Measurements from ENCODE around the gene CHST5.
A peak's percentile ranks its signal among the peaks of the same experiment; 100 is the strongest.

The CHST5 gene

GRCh38 chr16:75486676-75487313 is 49.1 kb downstream of the CHST5 start:
- no peak for TF ChIP-seq CTCF (IDR thresholded peaks at IDR 0.05; ENCODE audit: borderline replicate concordance, control extremely low read depth, extremely low read depth, insufficient read depth, missing control alignments)
- DNase-seq (ENCODE audit: low spot score) = peak; percentile 61
- in situ Hi-C loops (cut with MboI; ENCODE audit: low sequenced_read_pairs, unreplicated experiment) = loop anchor here (10.0 kb wide), 1 partner anchor 278 kb away; no protein-coding TSS in a partner anchor

DNA sequence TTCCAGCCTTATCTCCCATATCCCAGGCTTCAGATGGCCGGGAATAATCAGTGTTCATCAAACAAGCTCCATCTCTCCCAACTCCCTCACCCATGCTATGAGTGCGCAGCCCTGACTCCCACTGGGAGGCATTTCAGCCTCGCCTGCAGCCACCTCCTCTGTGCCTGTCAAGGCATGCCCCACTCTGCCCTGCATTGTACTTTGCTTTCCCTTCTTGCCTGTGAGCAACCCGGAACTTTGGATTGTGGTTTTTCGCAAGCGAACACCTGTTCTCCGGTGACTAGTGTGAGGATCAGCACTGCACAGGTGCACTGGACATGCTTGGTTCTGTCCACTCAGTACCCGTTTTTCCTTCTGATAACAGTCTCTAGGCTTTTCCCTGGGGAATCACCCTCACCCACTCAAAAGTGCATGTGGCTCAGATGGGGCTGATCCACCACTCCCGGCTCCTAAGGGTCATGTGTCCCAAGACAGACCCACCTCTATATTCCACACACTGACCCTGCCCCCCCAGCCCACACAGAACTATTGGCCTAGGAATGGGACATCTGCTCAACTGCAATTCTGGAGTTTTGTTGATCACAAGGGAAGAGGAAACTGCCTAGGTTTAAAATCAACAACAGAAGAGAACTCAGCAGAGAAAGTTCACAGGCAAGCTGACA is 49.8 kb downstream of the CHST5 start:
- in situ Hi-C loops (cut with MboI; ENCODE audit: low sequenced_read_pairs, unreplicated experiment) = loop anchor here (10.0 kb wide), 1 partner anchor 279 kb away; no protein-coding TSS in a partner anchor
- peak; percentile 7 for DNase-seq (ENCODE audit: low spot score)
- TF ChIP-seq CTCF (IDR thresholded peaks at IDR 0.05; ENCODE audit: borderline replicate concordance, control extremely low read depth, extremely low read depth, insufficient read depth, missing control alignments) = no peak

DNA sequence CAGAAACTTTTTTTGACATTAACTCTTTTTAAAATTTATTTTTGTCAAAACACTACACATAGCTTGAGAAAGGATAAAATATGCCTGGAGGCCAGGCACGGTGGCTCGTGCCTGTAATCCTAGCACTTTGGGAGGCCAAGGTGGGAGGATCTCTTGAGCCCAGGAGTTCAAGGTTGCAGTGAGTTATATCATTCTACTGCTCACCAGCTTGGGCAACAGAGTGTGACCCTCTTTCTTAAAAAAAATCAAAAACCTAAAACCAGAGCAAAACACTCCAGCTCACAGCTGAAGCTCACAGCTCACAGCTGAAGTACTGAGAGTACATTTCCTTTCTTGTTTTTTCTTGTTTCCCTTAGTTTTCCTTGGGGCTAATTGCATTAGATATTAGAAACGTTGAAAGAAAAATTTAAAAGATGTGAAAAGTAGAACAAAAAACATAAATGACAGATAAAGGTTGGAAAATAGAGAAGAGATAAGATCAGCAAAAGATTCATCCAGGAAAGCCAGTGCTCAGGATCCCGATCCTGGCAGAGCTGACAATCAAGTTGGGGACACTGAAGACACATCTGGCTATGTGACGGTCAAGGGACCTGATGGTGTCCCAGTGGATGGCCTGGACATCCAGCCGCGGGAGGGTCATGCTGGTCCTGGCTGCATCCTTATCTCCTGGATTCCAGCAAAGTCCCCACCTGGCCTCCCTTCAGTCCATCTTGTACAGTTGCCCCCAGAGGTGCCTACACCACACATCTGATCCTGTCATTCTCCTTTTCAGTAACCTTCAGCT is 50.5 kb downstream of the CHST5 start:
- in situ Hi-C loops (cut with MboI; ENCODE audit: low sequenced_read_pairs, unreplicated experiment) = loop anchor here (10.0 kb wide), 1 partner anchor 279 kb away; no protein-coding TSS in a partner anchor
- DNase-seq (ENCODE audit: low spot score) = peak; percentile 23
- no peak for TF ChIP-seq CTCF (IDR thresholded peaks at IDR 0.05; ENCODE audit: borderline replicate concordance, control extremely low read depth, extremely low read depth, insufficient read depth, missing control alignments)

GRCh38 chr16:75483222-75483621 is 52.7 kb downstream of the CHST5 start:
- DNase-seq (ENCODE audit: low spot score) = no peak
- TF ChIP-seq CTCF (IDR thresholded peaks at IDR 0.05; ENCODE audit: borderline replicate concordance, control extremely low read depth, extremely low read depth, insufficient read depth, missing control alignments) = no peak
- in situ Hi-C loops (cut with MboI; ENCODE audit: low sequenced_read_pairs, unreplicated experiment) = loop anchor here (10.0 kb wide), 1 partner anchor 282 kb away; no protein-coding TSS in a partner anchor

DNA sequence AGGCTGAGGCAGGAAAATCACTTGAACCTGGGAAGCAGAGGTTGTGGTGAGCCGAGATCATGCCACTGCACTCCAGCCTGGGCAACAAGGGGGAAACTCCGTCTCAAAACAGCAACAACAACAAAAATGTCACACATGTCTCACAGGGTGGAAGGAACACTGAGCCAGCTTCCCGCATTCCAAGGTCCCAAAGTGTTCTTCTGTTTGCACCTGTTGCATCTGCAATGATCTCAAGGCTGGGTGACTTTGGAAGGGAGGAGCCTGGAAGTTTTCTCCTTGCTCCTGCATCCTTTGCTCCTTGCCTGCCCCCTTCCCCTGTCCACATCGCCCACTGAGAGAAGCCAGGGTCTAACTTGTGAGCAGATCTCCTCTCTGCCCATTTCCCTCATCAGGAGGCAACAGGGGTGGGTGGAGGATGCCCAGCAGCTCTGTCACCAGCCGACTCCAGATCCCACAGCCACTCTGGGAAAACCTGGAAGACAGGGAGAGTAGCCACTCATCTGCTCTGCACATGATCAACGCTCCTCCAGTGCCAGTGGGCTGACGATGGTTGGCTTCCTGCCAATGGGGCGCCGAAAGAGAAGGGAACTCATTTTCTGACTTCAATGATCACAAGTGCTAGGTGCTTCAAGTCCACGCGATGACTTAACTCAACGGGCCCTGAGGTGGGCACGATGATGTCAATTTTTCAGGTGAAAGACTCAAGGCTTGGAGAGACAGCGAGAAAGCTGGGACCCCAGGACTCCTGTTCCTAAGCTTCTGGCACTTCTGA is 53.3 kb downstream of the CHST5 start:
- in situ Hi-C loops (cut with MboI; ENCODE audit: low sequenced_read_pairs, unreplicated experiment) = loop anchor here (10.0 kb wide), 1 partner anchor 282 kb away; no protein-coding TSS in a partner anchor
- no peak for TF ChIP-seq CTCF (IDR thresholded peaks at IDR 0.05; ENCODE audit: borderline replicate concordance, control extremely low read depth, extremely low read depth, insufficient read depth, missing control alignments)
- no peak for DNase-seq (ENCODE audit: low spot score)

- in situ Hi-C loops (cut with MboI; ENCODE audit: low sequenced_read_pairs, unreplicated experiment) = loop anchor here (10.0 kb wide), 1 partner anchor 283 kb away; no protein-coding TSS in a partner anchor
- TF ChIP-seq CTCF (IDR thresholded peaks at IDR 0.05; ENCODE audit: borderline replicate concordance, control extremely low read depth, extremely low read depth, insufficient read depth, missing control alignments) = no peak
- DNase-seq (ENCODE audit: low spot score) = no peak
Measured at GRCh38 chr16:75481475-75481874, 54.4 kb downstream of the CHST5 start.
